HG02943 (cell line): ENCODE data around the gene C19orf53.
"Not testable (repeated sequence)": the region's sequence is repeated elsewhere in the genome, so short reads cannot be mapped to it uniquely, and the experiment has no call there.

ENCODE experiments used
- ATAC-seq: cut with Tn5 transposase; IDR thresholded peaks from one replicate; pipeline ENCODE4 v1.9.1; 2021; ENCODE audit warnings: mild to moderate bottlenecking, low read depth, moderate library complexity; ENCODE audit not compliant: unreplicated experiment

The C19orf53 gene

DNA sequence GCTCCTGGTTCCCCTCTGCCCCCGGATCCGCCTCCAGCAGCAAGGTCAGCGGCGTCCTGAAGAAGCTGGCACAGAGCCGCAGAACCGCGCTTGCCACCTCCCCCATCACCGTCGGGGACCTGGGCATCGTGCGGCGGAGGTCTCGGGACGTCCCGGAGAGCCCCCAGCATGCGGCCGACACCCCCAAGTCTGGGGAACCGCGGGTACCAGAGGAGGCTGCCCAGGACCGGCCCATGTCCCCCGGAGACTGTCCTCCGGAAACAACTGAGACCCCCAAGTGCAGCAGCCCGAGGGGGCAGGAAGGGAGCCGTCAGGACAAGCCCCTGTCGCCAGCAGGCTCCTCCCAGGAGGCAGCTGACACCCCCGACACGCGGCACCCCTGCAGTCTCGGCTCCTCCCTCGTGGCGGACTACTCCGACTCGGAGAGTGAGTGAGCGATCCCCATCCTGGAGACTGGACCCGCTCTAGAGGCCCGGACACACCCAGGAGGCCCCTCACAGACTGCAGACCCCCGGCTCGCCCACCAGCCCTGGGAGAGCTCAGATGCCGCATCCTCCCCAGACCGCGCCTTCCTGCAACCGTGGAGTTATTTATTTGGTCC lies 11.5 kb upstream of the C19orf53 start:
- no peak for ATAC-seq

DNA sequence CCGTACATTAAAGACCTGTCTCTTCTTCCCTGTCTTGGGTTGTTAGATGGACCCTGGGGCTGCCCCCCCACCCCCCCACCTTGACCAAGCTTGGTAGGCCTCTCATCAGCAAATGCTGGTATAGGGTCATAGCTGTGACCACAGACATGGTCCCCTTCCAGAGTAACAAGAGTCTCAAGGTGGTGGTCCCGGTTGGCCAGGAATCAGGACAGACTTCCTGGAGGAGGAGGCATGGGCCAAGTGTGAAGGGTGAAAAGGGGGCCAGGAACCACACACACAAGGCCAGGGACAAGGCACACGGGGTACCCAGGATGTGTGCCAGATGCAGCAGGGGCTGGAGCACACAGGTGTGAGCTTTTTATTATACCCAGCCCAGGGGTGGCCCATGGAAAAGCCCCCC lies 11.0 kb upstream of the C19orf53 start:
- no peak for ATAC-seq

DNA sequence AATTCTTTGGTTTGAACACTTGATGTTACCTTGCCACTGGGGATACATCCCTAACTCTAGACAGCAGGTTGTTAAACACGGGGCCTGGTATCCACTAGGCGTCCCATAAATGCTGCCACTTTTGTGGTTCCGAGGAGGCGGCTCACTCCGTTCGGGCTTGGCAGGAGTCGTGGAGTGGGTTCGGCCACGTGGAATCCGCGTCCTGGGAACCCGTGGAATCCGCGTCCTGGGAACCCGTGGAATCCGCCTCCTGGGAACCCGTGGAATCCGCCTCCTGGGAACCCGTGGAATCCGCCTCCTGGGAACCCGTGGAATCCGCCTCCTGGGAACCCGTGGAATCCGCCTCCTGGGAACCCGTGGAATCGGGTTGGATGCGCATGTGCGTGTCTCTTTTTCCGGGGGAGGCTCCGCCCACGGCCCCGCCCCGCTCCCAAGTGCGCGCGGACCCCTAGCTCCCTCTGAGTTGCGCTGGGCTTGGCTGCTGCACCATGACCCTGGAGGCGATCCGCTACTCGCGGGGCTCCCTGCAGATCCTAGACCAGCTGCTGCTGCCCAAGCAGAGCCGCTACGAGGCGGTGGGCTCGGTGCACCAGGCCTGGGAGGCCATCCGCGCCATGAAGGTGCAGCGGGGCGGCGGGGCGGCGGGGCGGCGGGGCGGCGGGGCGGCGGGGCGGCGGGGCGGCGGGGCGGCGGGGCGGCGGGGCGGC lies 10.0 kb upstream of the C19orf53 start, which contains the start of gene MRI1:
MRI1 (plus strand) TSS at position 422 of the 707 bp plus-strand sequence; CDS start at position 489, 67 bp downstream.
- peak; percentile 65 for ATAC-seq

DNA sequence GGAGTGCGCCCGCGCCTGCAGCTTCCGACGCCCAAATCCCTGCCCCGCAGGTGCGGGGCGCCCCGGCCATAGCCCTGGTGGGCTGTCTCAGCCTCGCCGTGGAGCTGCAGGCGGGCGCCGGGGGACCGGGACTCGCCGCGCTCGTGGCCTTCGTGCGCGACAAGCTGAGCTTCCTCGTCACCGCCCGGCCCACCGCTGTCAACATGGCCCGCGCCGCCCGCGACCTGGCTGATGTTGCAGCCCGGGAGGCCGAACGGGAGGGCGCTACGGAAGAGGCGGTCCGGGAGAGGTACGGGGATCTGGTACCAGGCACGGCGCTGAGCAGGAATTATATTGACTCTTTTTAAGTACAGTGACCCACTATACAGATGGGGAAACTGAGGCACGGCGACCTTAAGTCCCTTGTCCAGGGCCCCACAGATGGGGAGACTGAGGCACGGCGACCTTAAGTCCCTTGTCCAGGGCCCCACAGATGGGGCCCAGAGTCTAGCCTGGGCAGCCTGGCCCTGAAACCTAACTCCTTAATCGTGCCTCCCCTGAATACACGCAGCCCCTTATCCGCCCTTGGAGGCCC lies 9.3 kb upstream of the C19orf53 start:
- ATAC-seq = no peak

DNA sequence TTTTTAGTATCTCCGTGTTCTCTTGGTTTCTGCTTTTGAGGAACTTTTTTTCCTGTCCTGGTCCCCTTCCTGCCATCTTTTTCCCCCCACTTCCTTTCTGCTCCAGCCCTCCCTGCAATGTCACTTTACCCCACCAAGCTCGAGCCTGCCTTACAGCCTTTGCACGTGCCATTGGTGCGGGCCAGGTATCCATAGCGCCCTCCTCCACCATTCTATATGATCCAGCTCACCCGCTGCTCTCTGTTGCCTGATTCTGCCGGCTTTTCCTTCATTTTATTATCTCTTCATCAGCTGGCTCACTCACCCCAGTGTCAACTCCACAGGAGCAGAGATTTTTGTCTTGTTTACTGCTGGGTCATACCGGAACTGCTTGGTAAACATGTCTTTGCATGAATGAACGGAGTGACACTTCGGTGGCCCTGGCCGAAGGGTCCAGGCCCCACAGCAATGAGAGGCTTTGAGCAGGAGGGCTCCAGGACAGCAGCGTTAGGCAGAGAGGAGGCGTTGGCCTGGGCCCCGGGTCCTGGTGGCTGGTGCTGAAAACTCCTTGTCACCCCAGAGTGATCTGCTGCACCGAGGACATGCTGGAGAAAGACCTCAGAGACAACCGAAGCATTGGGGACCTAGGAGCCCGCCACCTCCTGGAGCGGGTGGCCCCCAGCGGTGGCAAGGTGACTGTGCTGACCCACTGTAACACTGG lies 8.7 kb upstream of the C19orf53 start:
- no peak for ATAC-seq

DNA sequence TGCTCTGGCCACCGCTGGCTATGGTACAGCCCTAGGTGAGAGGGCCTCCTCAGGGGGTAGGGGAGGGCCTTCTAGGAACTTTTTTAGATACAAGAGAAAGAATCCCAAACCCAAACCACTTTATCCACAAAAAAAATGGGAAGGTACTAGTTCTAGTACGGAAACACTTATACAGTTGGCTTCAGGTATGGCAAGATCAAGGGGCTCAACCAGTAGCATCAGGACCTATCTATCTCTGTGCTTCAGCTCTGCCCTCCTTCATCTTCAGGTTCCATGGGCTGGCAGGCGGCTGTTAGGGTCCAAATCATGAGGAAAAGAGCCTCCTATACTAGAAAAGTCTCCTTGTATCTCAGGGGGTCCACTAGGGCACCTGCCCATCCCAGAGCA lies 8.2 kb upstream of the C19orf53 start:
- ATAC-seq = no peak

DNA sequence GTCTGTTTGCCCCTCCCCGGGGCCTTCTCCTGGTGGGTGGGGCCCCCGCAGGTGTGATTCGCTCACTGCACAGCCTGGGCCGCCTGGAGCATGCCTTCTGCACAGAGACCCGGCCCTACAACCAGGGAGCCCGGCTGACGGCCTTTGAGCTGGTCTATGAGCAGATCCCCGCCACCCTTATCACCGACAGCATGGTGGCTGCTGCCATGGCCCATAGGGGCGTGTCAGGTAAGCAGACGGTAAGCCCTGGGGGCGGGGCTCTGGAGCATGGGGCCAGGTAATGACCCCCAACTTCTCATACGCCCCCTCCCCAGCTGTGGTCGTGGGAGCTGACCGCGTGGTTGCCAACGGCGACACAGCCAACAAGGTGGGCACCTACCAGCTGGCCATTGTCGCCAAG lies 5.7 kb upstream of the C19orf53 start:
- no peak for ATAC-seq

DNA sequence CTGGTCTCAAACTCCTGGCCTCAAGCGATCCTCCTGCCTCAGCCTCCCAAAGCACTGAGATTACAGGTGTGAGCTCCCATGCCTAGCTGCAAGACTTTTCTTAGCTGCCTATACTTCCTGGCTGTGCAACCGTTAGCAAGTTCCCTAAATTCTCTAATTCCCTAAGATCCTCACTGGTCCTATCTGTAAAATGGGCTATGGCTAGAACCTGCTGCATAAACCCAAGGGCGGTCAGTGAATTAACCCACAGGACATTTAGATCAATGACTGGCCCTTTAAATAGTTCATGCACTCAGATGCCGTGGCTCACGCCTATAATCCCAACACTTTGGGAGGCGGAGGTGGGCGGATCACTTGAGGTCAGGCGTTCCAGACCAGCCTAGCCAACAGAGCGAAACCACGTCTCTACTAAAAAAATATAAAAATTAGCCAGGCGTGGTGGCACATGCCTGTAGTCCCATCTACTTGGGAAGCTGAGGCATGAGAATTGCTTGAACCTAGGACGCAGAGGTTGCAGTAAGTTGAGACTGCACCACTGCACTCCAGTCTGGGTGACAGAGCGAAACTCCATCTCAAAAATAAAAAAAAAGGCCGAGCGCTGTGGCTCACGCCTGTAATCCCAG lies 4.1 kb upstream of the C19orf53 start:
- ATAC-seq = no peak

DNA sequence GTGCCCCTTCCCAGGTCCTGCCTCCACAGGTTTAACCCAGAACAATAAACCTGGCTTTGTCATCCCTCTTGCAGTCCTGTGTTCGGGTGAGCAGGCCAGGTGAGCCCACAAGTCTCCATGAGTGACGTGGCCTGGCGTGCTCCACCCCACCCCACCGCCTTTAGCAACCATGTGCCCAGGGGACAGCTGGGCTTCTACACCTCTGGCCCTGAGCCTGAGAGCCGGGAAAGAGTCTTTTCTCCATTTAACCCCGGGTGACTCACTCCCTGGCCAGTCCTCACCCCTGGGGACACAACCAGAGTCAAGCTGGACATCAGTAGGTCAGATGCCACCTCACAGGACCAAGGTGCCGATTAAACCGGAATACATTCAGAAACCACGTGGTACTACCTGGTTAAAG lies 4.1 kb downstream of the C19orf53 start:
- no peak for ATAC-seq

DNA sequence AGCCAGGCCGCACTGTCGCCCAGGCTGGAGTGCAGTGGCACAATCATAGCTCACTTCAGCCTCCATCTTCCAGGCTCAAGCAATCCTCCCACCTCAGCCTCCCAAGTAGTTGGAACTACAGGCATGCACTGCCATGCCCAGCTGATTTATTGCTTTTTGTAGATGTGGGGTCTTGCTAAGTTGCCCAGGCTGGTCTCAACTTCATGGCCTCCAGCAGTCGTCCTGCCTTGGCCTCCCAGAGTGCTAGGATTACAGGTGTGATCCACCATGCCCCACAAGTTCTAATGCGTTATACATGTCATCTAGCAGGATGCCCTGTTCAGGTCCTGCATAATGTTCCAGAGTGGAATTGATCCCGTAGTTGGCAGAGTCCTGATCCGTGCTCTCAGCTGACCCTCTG lies 4.6 kb downstream of the C19orf53 start:
- no peak for ATAC-seq

DNA sequence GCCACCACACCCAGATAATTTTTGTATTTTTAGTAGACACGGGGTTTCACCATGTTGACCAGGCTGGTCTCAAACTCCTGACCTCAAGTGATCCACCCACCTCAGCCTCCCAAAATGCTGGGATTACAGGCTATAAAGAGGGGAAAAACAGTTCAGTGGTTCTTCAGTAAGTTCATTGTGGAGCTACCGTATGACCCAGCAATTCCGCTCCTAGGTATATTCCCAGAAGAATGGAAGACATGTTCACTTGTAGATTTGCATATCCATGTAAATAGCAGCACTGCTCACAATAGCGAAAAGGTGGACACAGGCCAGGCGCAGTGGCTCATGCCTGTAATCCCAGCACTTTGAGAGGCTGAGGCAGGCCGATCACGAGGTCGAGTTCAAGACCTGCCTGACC lies 5.5 kb downstream of the C19orf53 start:
- not testable (repeated sequence) for ATAC-seq

DNA sequence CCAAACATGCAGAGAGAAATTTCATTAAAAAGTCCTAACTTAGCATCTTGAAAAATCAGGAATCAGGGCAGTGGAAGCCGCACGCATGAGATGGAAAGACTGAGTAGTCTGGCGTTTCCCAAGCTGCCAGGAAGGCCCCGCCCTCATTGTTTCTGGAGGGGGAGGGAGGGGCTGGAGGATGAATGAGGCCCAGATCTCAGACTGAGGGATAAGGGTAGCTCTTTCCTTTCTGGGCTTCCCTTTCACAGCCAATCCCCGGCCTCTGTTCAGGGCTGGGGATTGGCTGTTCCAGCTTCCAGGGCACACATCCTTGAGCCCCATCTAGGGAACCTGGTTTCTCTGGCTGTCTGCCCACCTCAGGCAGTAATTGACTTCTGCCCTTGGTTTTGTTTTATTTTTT lies 7.3 kb downstream of the C19orf53 start:
- no peak for ATAC-seq

DNA sequence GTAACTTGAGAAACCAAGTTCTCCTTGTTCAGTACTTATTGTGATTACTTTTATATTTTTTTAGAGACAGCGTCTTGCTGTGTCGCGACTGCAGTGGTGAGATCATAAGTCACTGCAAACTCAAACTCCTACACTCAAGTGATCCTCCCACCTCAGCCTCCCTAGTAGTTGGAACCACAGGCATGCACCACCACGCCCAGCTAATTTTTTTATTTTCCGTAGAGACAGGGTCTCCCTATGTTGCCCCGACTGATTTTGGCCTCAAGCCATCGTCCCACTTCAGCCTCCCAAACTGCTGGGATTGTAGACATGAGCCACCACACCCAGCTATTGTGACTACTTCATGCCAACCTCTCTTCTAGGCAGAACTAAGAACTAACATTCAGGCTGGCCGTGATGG lies 8.3 kb downstream of the C19orf53 start:
- ATAC-seq = no peak

DNA sequence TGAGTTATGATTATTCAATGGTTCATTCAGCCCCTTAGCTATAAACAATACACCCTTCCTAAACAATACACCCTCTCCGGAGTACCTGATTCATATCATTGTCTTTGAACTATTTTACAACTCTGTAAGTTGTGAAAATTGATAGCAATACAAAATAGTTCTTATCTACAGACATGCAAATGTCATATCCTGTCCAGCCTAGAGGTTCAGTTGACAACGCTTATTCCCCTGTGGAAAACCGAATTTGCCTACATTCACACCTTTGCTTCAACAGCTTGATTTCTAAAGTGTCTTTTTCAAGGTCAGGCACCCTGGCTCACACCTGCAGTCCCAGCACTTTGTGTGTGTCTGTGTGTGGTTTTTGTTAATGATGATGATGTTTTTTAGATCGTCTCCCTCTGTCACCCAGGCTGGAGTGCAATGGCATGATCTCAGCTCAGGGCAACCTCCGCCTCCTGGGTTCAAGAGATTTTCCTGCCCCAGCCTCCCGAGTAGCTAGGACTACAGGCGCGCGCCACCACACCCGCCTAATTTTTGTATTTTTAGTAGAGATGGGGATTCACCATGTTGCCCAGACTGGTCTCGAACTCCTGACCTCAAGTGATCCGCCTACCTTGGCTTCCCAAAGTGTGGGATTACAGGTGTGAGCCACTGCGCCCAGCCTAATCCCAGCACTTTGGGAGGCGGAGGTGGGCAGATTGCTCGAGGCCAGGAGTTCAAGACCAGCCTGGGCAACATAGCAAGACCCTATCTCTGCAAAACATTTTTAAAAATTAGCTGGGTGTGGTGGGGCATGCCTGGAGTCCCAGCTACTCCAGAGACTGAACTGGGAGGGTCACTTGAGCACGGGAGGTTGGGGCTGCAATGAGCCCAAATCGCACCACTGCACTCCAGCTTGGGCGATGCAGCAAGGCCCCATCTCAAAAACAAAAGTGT lies 9.6 kb downstream of the C19orf53 start:
- ATAC-seq = no peak

DNA sequence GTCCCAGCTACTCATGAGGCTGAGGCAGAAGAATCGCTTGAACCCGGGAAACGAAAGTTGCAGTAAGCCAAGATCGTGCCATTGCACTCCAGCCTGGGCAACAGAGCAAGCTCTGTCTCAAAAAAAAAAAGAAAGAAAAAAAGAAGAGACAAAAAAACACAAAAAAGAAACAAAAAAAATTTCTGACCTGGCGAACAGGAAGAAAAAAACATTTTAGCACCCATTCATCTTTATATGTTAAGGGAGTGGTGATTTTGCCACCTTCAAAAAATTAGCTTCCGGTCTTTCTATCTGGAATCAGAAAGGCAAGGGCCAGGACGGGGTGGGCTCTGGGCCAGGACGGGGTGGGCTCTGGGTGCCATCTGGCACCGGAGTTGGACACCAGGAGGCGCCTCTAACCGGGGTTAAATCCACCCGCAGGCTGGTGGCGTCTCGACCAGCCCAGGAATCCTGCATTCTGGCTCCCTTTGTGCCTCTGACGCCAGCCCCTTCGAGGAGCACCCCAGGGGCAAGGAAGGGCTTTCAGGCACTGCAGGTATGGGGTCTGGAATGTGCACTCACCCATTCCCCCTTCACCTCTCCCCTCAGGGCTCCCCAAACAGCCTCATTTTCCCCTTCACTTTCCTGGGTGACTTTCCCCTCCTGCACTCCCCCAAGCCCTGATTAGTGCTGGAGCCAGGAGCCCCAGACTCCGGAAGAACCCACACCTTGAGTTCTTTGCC lies 10.6 kb downstream of the C19orf53 start:
- no peak for ATAC-seq

DNA sequence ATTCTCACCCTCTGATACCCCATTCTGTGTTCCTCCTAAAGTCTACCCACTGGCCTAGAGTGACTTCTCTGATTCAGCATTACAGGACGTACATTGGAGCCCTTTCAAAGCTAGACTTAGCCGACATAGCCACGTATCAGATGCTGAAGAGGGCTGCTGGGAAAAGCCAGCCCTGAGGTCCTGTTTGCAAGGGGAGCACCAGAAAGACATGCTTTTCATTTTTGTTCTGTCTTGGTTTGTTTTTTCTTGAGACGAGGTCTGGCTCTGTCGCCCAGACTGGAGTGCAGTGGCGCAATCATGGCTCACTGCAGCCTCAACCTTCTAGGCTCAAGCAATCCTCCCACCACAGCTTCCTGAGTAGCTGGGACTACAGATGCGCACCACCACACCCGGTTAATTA lies 14.7 kb downstream of the C19orf53 start:
- ATAC-seq = no peak

DNA sequence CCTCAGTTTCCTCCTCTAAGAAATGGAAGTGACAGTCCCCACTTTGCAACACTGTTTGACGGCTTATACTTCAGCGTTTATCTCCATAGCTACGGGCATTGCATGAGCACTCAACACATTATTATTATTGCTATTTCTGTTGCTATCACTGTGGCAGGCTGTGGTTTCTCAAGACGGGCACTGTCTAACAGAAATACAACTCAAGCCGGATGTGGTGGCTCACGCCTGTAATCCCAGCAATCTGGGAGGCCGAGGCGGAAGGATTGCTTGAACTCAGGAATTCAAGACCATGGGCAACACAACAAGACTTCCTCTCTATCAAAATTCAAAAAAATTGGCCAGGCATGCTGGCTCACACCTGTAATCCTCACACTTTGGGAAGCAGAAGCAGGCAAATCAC lies 16.1 kb downstream of the C19orf53 start:
- no peak for ATAC-seq

DNA sequence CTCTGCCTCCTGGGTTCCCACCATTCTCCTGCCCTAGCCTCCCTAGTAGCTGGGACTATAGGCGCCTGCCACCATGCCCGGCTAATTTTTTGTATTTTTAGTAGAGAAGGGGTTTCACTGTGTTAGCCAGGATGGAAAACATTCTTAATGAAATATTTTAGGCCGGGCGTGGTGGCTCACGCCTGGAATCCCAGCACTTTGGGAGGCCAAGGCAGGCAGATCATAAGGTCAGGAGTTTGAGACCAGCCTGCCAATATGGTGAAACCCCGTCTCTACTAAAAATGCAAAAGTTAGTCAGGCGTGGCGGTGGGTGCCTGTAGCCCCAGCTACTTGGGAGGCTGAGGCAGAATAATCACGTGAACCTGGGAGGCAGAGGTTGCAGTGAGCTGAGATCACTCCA lies 19.1 kb downstream of the C19orf53 start:
- not testable (repeated sequence) for ATAC-seq

DNA sequence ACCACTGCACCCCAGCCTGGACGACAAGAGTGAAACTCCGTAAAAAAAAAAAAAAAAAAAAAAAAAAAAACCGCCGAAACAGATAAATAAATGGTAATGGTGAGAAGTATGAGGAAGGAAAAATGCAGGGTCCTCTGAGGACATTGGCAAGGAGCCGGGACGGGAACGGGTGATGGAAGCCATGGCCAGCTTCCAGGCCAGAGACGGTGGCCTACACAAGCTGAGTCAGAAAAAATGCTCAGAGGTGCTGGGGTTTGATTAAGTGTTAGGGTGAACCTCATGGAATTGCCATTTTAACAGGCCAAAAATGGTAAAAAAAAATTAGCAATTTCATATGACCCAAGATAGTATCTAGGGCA lies 20.1 kb downstream of the C19orf53 start:
- ATAC-seq = no peak
